ENCODE data around the gene NTMT1. TPM values are rescaled to one million over a fixed set of nuclear protein-coding genes. Genes with fewer than 3 reads are reported as not detected.

Gene NTMT1
- total and polyA plus RNA-seq, 10 of the 15 experiments (the other 5 are each of a cell fraction or from before 2014, with no cell fraction given): 12.8 to 85.4 (median 39.3) TPM

- ChIA-PET POLR2A (no interaction called here), RAD21 (ENCODE audit: unreplicated experiment) (no interaction called here), CTCF (interaction anchor here (0.6 kb wide), 1 partner anchor 137 kb away, joined by 4 read pairs; no protein-coding TSS in a partner anchor), SMC1A (ENCODE audit: uncharacterized antibody, unreplicated experiment) (no interaction called here)
- Histone ChIP-seq H3K36me3 (ENCODE audit: control insufficient read depth in 2 of 2, insufficient read depth in 2 of 2, low read length in 1 of 2) (no peaks in the 10 kb centered on the region; a peak in 1 of 4 replicates), H3K27me3 (replicated peaks in 1 of 2; ENCODE audit: control insufficient read depth in 2 of 2, insufficient read depth in 2 of 2, low read length in 1 of 2) (no peaks in the 10 kb centered on the region; a peak in 2 of 4 replicates), H4K20me1 (ENCODE audit: control insufficient read depth, insufficient read depth) (no peaks in the 10 kb centered on the region), H3K27ac (ENCODE audit: control insufficient read depth, insufficient read depth) (no peak overlapping the region), H3K79me2 (ENCODE audit: control insufficient read depth, insufficient read depth, low read length) (no peaks in the 10 kb centered on the region), H3K9ac (ENCODE audit: control insufficient read depth, insufficient read depth, low read length) (no peak overlapping the region), H3K4me3 (no peak overlapping the region), H2AFZ (ENCODE audit: control insufficient read depth, low read depth, low read length) (no peak overlapping the region), H3K4me2 (ENCODE audit: control insufficient read depth, insufficient read depth) (no peak overlapping the region), H3K4me1 (ENCODE audit: control insufficient read depth, insufficient read depth, low read length) (no peaks in the 10 kb centered on the region), H3K9me3 (replicated peaks; ENCODE audit: control insufficient read depth, insufficient read depth, low read length) (no peaks in the 10 kb centered on the region)
- in situ Hi-C loops (cut with MboI) (no loop called here), intact Hi-C loops (cut with micrococcal nuclease; ENCODE audit: unreplicated experiment) (no loop called here)
- WGBS (ENCODE audit: insufficient coverage, insufficient replicate concordance, low lambda C conversion rate, missing lambda C conversion rate): 48% methylated on average over 19 of the region's 20 CpGs
- DNase-seq (ENCODE audit: low read depth, low spot score) (no peak), ATAC-seq (no peak), FAIRE-seq (no peak)
- no TSS peak for BruUV-seq (replicated peaks)
- TF ChIP-seq ETV6 (conservative IDR thresholded peaks at IDR 0.05 in 1 of 2, IDR thresholded peaks at IDR 0.05 in 1 of 2; ENCODE audit: borderline replicate concordance in 1 of 2, low read depth in 1 of 2): no peak
- no peak for TF ChIP-seq SIN3A (IDR thresholded peaks at IDR 0.05; ENCODE audit: low read depth, low read length)
- no peak for TF ChIP-seq BMI1 (IDR thresholded peaks at IDR 0.05; ENCODE audit: borderline replicate concordance)
Measured at GRCh38 chr9:129654554-129655040, 28.6 kb downstream of the NTMT1 start.

- ChIA-PET CTCF (interaction anchor here (0.6 kb wide), 1 partner anchor 138 kb away, joined by 4 read pairs; no protein-coding TSS in a partner anchor), POLR2A (no interaction called here), SMC1A (ENCODE audit: uncharacterized antibody, unreplicated experiment) (no interaction called here), RAD21 (ENCODE audit: unreplicated experiment) (interaction anchor here (0.6 kb wide), 1 partner anchor 1063 kb away, joined by 4 read pairs; no protein-coding TSS in a partner anchor)
- BruUV-seq (replicated peaks): no TSS peak
- Histone ChIP-seq H3K79me2 (ENCODE audit: control insufficient read depth, insufficient read depth, low read length) (no peaks in the 10 kb centered on the region), H3K9ac (ENCODE audit: control insufficient read depth, insufficient read depth, low read length) (no peak overlapping the region), H3K4me3 (no peak overlapping the region), H3K27me3 (replicated peaks in 1 of 2; ENCODE audit: control insufficient read depth in 2 of 2, insufficient read depth in 2 of 2, low read length in 1 of 2) (no peaks in the 10 kb centered on the region; a peak in 2 of 4 replicates), H3K4me1 (ENCODE audit: control insufficient read depth, insufficient read depth, low read length) (no peaks in the 10 kb centered on the region), H4K20me1 (ENCODE audit: control insufficient read depth, insufficient read depth) (no peaks in the 10 kb centered on the region), H3K27ac (ENCODE audit: control insufficient read depth, insufficient read depth) (no peak overlapping the region), H3K9me3 (replicated peaks; ENCODE audit: control insufficient read depth, insufficient read depth, low read length) (no peaks in the 10 kb centered on the region), H3K36me3 (ENCODE audit: control insufficient read depth in 2 of 2, insufficient read depth in 2 of 2, low read length in 1 of 2) (no peaks in the 10 kb centered on the region; a peak in 1 of 4 replicates), H2AFZ (ENCODE audit: control insufficient read depth, low read depth, low read length) (no peak overlapping the region), H3K4me2 (ENCODE audit: control insufficient read depth, insufficient read depth) (no peak overlapping the region)
- no peak for TF ChIP-seq SUPT20H (IDR thresholded peaks at IDR 0.05; ENCODE audit: borderline replicate concordance, control insufficient read depth, low read depth, low read length)
- no peak for TF ChIP-seq MAX (IDR thresholded peaks at IDR 0.05; ENCODE audit: low read depth, low read length)
- TF ChIP-seq, protein P1, sequence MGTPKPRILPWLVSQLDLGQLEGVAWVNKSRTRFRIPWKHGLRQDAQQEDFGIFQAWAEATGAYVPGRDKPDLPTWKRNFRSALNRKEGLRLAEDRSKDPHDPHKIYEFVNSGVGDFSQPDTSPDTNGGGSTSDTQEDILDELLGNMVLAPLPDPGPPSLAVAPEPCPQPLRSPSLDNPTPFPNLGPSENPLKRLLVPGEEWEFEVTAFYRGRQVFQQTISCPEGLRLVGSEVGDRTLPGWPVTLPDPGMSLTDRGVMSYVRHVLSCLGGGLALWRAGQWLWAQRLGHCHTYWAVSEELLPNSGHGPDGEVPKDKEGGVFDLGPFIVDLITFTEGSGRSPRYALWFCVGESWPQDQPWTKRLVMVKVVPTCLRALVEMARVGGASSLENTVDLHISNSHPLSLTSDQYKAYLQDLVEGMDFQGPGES (IDR thresholded peaks at IDR 0.05): no peak
- TF ChIP-seq MTA3 (IDR thresholded peaks at IDR 0.05; ENCODE audit: borderline replicate concordance, low read length): no peak
- no peak for TF ChIP-seq CUX1 (IDR thresholded peaks at IDR 0.05; ENCODE audit: insufficient replicate concordance, low read depth, low read length)
- in situ Hi-C loops (cut with MboI) (no loop called here), intact Hi-C loops (cut with micrococcal nuclease; ENCODE audit: unreplicated experiment) (no loop called here)
- DNase-seq (ENCODE audit: low read depth, low spot score): no peak
- ATAC-seq: no peak
- 62% methylated on average over 7 of the region's 7 CpGs for WGBS (ENCODE audit: insufficient coverage, insufficient replicate concordance, low lambda C conversion rate, missing lambda C conversion rate)
- FAIRE-seq: no peak
Measured at GRCh38 chr9:129655154-129655553, 29.2 kb downstream of the NTMT1 start.

Measured in GM12878 (cell line).